Thyroid gland (tissue), 4 donors: ENCODE data around the gene MUC20. TPM values are rescaled to one million over a fixed set of nuclear protein-coding genes. Genes with fewer than 3 reads are reported as not detected.
"Not testable (repeated sequence)": the region's sequence is repeated elsewhere in the genome, so short reads cannot be mapped to it uniquely, and the experiment has no call there.

Experiments
- DNase-seq, 2 donors: peaks; one replicate each; pipeline ENCODE4 v3.0.0-alpha.2; 2019
- H3K27ac ChIP-seq, 3 donors: fragments of 200-600 bp; sonication (generic); 1 replicate in 2 of 3; 2 replicates in 1 of 3; pipeline ENCODE4 v1.5.1; 2016 to 2019; ENCODE audit warnings: mild to moderate bottlenecking in 1 of 3, moderate library complexity in 1 of 3
- H3K27me3 ChIP-seq: fragments of 200-600 bp; sonication (generic); one replicate; pipeline ENCODE4 v1.5.1; 2019
- H3K36me3 ChIP-seq, 2 donors: fragments of 200-600 bp; sonication (generic); one replicate each; pipeline ENCODE4 v1.5.1; 2016 to 2019
- H3K4me1 ChIP-seq, 2 donors: fragments of 200-600 bp; sonication (generic); one replicate each; pipeline ENCODE4 v1.5.1; 2017 to 2019
- H3K4me3 ChIP-seq, 3 donors: fragments of 200-600 bp; sonication (generic); replicated peaks in 1 of 3; 1 replicate in 2 of 3; 2 replicates in 1 of 3; pipeline ENCODE4 v1.5.1; 2016; ENCODE audit warnings: mild to moderate bottlenecking in 1 of 3
- H3K9me3 ChIP-seq: fragments of 200-600 bp; sonication (generic); one replicate; pipeline ENCODE4 v1.5.1; 2017
- POLR2A ChIP-seq, 2 donors: fragments of 450-650 bp; IDR thresholded peaks; one replicate each; pipeline ENCODE4 v1.6.1; 2017; ENCODE audit warnings: antibody characterized with exemption in 2 of 2, mild to moderate bottlenecking in 2 of 2, moderate library complexity in 1 of 2
- WGBS, 2 donors: methylation state at CpG; one replicate each; pipeline ENCODE4 v1.1.5; 2017; 5-methylcytosine and 5-hydroxymethylcytosine counted together
- intact Hi-C: fragments of 100-400 bp; cut with DNase I; formaldehyde crosslinking; loops from one replicate; pipeline ENCODE4 v1.15.1; 2023
- total RNA-seq, 4 donors: library from RNA; depleted of rRNA; stranded (reverse); fragments of >200 nt; gene quantifications; one replicate each; pipeline ENCODE4 v1.2.3, GENCODE V29; 2016
- TF ChIP-seq, protein P1 (sequence below), 6 experiments: fragments of 200-600 bp in 3 of 6; fragments of 450-650 bp in 3 of 6; sonication (generic) in 3 of 6; IDR thresholded peaks; one replicate each; pipeline ENCODE4 v1.5.1; 2016 to 2019; ENCODE audit warnings: antibody characterized with exemption in 6 of 6, mild to moderate bottlenecking in 2 of 6, inconsistent platforms in 1 of 6, moderate library complexity in 1 of 6

Gene MUC20
- total RNA-seq, 4 donors from 2014 or later, result 3.9 to 18.4 (median 13.9) TPM

- WGBS, 2 donors, result 72 to 84% methylated on average over 9 of the region's 9 CpGs
These were observed 3.4 kb upstream of the MUC20 start for GRCh38 chr3:195717416-195717815.

GRCh38 chr3:195717852-195718476 is 2.8 kb upstream of the MUC20 start:
- no peaks in the 10 kb centered on the region for H3K9me3 ChIP-seq
- H3K4me1 ChIP-seq, result peaks cover 6 to 11% of the 10 kb centered on the region in 2 donors
- H3K27ac ChIP-seq, result peak overlapping the region in 1 of 3 donors; percentile 14
- TF ChIP-seq POLR2A (IDR thresholded peaks at IDR 0.05), result no peak
- TF ChIP-seq, protein P1, sequence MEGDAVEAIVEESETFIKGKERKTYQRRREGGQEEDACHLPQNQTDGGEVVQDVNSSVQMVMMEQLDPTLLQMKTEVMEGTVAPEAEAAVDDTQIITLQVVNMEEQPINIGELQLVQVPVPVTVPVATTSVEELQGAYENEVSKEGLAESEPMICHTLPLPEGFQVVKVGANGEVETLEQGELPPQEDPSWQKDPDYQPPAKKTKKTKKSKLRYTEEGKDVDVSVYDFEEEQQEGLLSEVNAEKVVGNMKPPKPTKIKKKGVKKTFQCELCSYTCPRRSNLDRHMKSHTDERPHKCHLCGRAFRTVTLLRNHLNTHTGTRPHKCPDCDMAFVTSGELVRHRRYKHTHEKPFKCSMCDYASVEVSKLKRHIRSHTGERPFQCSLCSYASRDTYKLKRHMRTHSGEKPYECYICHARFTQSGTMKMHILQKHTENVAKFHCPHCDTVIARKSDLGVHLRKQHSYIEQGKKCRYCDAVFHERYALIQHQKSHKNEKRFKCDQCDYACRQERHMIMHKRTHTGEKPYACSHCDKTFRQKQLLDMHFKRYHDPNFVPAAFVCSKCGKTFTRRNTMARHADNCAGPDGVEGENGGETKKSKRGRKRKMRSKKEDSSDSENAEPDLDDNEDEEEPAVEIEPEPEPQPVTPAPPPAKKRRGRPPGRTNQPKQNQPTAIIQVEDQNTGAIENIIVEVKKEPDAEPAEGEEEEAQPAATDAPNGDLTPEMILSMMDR (IDR thresholded peaks at IDR 0.05), result no peak
- H3K4me3 ChIP-seq, result no peak overlapping the region
- WGBS, 2 donors, result 57 to 58% methylated on average over 5 of the region's 5 CpGs
- peaks cover 10 to 11% of the 10 kb centered on the region in 2 donors for H3K36me3 ChIP-seq
- intact Hi-C loops, result no loop called here
- DNase-seq, result no peak
- H3K27me3 ChIP-seq, result no peaks in the 10 kb centered on the region

More at GRCh38 chr3:195717416-195717815, 3.4 kb upstream of the MUC20 start:
- H3K27ac ChIP-seq, result no peak overlapping the region
- H3K4me1 ChIP-seq, result peaks cover 6 to 11% of the 10 kb centered on the region in 2 donors
- H3K9me3 ChIP-seq, result no peaks in the 10 kb centered on the region
- DNase-seq, result no peak
- no peak for TF ChIP-seq POLR2A (IDR thresholded peaks at IDR 0.05)
- TF ChIP-seq, protein P1 (IDR thresholded peaks at IDR 0.05), result no peak
- peaks cover 10 to 11% of the 10 kb centered on the region in 2 donors for H3K36me3 ChIP-seq
- no peak overlapping the region for H3K4me3 ChIP-seq
- H3K27me3 ChIP-seq, result no peaks in the 10 kb centered on the region
- intact Hi-C loops, result no loop called here

DNA sequence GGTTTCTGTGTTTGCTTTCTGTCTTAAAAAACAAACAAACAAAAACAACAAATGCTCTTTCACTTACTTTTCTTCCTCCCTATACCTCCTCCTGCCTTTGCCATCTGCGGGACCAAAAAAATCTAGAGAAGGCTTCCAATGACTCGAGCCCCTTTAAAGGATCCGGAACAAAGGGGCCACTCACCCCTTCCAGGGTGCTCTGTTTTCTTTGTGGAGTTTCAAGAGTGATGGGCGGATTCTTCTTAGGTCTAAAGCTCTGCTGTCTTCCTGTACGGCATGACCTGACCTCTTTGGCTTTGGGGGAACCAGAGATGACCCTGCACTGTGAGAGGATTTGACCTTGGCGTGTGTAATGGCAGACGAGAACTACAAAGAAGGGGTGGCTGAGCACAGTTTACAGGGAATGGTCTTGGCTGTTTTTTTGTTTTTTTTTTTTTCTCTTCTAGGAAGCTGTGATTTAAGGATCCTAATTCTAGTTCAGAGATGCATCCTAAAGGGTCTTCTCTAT is 2.2 kb upstream of the MUC20 start:
- peak overlapping the region in 1 of 3 donors; percentile 14 for H3K27ac ChIP-seq
- intact Hi-C loops, result no loop called here
- H3K9me3 ChIP-seq, result no peaks in the 10 kb centered on the region
- WGBS, 2 donors, result 49 to 54% methylated on average over 7 of the region's 7 CpGs
- H3K4me1 ChIP-seq, result peaks cover 6 to 11% of the 10 kb centered on the region in 2 donors
- no peak for DNase-seq
- no peak for TF ChIP-seq POLR2A (IDR thresholded peaks at IDR 0.05)
- TF ChIP-seq, protein P1 (IDR thresholded peaks at IDR 0.05), result no peak
- peaks cover 10 to 11% of the 10 kb centered on the region in 2 donors for H3K36me3 ChIP-seq
- H3K27me3 ChIP-seq, result no peaks in the 10 kb centered on the region
- no peak overlapping the region for H3K4me3 ChIP-seq

DNA sequence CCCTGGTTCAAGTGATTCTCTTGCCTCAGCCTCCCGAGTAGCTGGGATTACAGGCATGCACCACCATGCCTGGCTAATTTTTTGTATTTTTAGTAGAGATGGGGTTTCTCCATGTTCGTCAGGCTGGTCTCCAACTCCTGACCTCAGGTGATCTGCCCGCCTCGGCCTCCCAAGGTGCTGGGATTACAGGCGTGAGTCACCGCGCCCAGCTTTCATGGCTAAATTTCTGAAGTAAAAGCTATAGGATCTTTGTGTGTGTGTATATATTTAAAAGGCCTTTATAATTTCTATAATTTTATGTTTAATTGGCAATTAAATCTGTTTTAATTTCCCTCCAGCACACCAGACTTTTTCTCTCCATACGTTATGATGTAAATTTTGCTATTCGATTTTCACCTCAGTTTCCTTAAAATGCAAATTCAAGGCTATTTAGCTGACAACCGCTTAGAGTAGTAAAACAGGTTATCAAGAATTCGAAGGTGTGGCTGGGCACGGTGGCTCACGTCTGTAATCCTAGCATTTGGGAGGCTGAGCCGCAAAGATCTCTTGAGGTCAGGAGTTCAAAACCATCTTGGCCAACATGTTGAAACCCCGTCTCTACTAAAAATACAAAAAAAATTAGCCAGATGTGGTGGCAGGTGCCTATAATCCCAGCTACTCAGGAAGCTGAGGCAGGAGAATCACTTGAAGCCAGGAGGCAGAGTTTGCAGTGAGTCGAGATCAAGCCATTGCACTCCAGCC is 1.1 kb upstream of the MUC20 start:
- DNase-seq, H3K9me3 ChIP-seq, H3K4me3 ChIP-seq, H3K36me3 ChIP-seq, H3K27ac ChIP-seq, intact Hi-C loops, H3K27me3 ChIP-seq: not testable (repeated sequence)
- WGBS, 2 donors, result 90 to 91% methylated on average over 16 of the region's 16 CpGs
- peaks cover 6 to 11% of the 10 kb centered on the region in 2 donors for H3K4me1 ChIP-seq

GRCh38 chr3:195722139-195722995 is 1.6 kb downstream of the MUC20 start:
- H3K4me1 ChIP-seq, result peaks cover 6 to 11% of the 10 kb centered on the region in 2 donors
- H3K27me3 ChIP-seq, H3K27ac ChIP-seq, H3K4me3 ChIP-seq, H3K9me3 ChIP-seq, intact Hi-C loops, DNase-seq, H3K36me3 ChIP-seq: not testable (repeated sequence)
- 76 to 85% methylated on average over 12 of the region's 21 CpGs for WGBS, 2 donors

DNA sequence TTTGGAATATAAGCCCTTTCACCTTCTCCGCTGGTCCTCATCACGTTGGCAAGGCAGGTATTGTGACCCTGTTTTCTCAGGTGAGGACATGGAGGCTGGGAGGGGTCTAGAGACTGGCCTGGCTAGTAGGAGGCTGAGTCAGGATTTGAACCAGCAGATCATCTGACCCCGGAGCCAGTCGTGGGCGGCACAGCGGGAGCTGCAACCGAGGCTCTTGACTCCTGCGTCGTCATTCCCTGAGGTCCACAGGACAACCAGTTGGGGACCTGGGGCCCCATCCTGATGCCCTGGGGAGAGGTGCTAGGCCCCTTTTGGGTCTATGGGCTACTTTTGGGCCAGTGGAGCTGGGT is 2.2 kb downstream of the MUC20 start:
- H3K4me3 ChIP-seq, DNase-seq, intact Hi-C loops, H3K27me3 ChIP-seq, H3K36me3 ChIP-seq, H3K27ac ChIP-seq, H3K9me3 ChIP-seq: not testable (repeated sequence)
- 92 to 100% methylated on average over 2 of the region's 9 CpGs for WGBS, 2 donors
- H3K4me1 ChIP-seq, result peaks cover 6 to 11% of the 10 kb centered on the region in 2 donors

DNA sequence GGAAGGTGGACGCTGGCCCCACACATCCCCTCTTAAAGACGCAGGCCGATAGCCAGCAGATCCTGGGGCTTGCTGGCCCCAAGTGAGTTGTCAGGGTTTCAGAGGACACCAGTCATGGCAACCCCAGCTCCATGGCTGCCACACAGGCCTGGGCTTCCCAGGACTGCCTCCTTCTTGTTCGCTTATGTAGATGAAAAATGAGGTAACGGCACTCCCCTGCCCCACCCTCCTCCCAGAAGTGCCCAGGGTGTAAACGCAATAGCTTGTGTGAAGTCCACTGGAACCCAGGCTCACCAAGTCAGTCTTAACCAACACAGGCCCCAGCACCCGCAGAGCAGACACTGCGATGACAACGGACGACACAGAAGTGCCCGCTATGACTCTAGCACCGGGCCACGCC is 3.6 kb downstream of the MUC20 start:
- H3K4me3 ChIP-seq, H3K36me3 ChIP-seq, H3K9me3 ChIP-seq, H3K27ac ChIP-seq, DNase-seq, H3K27me3 ChIP-seq, intact Hi-C loops: not testable (repeated sequence)
- H3K4me1 ChIP-seq, result peaks cover 6 to 11% of the 10 kb centered on the region in 2 donors
- no CpG with 5 or more reads among the region's 13 CpGs for WGBS, 2 donors

- intact Hi-C loops, H3K4me1 ChIP-seq, H3K4me3 ChIP-seq, H3K27me3 ChIP-seq, DNase-seq, H3K27ac ChIP-seq, H3K9me3 ChIP-seq, H3K36me3 ChIP-seq: not testable (repeated sequence)
- 83 to 86% methylated on average over 26 to 28 of the region's 32 CpGs for WGBS, 2 donors
These were observed 5.3 kb downstream of the MUC20 start for GRCh38 chr3:195725916-195726740.
